ENCODE measurements around the gene GALNT4. TPM values are rescaled to one million over a fixed set of nuclear protein-coding genes. Genes with fewer than 3 reads are reported as not detected.

The GALNT4 gene
- total and polyA plus RNA-seq, 2 of the 13 experiments (the other 11 are each of a cell fraction or from before 2014, with no cell fraction given): 4.9 to 6.8 TPM

- 0 out of 2 replicates have a peak, but pooled peaks have one; percentile 14 for TF ChIP-seq HOMEZ (CRISPR knock-in tag; IDR thresholded peaks at IDR 0.05; ENCODE audit: low read depth)
- TF ChIP-seq CTCF (CRISPR knock-in tag; IDR thresholded peaks at IDR 0.05): peak; percentile 83
- TF ChIP-seq HOXA3 (CRISPR knock-in tag; IDR thresholded peaks at IDR 0.05): peak; percentile 44; the same call in 1 of the 2 replicates
- TF ChIP-seq SKIL (CRISPR knock-in tag; IDR thresholded peaks at IDR 0.05; ENCODE audit: borderline replicate concordance): no peak
- 0 out of 2 replicates have a peak, but pooled peaks have one; percentile 37 for TF ChIP-seq ZBTB7B (CRISPR knock-in tag; IDR thresholded peaks at IDR 0.05)
- no peak for TF ChIP-seq ZFYVE20 (CRISPR knock-in tag; IDR thresholded peaks at IDR 0.05; ENCODE audit: borderline replicate concordance, low read depth)
- 0 out of 2 replicates have a peak, but pooled peaks have one; percentile 51 for TF ChIP-seq ZNF350 (CRISPR knock-in tag; IDR thresholded peaks at IDR 0.05; ENCODE audit: borderline replicate concordance, low read depth)
- no peak for TF ChIP-seq ZNF713 (CRISPR knock-in tag; IDR thresholded peaks at IDR 0.05)
- peak; percentile 45; the same call in 1 of the 2 replicates for TF ChIP-seq THAP11 (CRISPR knock-in tag; IDR thresholded peaks at IDR 0.05)
- TF ChIP-seq ZFY (CRISPR knock-in tag; IDR thresholded peaks at IDR 0.05): peak; percentile 48
- no peak for TF ChIP-seq HCFC1 (IDR thresholded peaks at IDR 0.05; ENCODE audit: low read depth, low read length)
- no peak; the same call in 1 of the 2 replicates for TF ChIP-seq ZNF33B (CRISPR knock-in tag; IDR thresholded peaks at IDR 0.05)
- 0 out of 2 replicates have a peak, but pooled peaks have one; percentile 13 for TF ChIP-seq FOSL2 (CRISPR knock-in tag; IDR thresholded peaks at IDR 0.05)
- TF ChIP-seq ZHX1 (CRISPR knock-in tag; IDR thresholded peaks at IDR 0.05; ENCODE audit: low read depth): no peak
- TF ChIP-seq ZNF331 (CRISPR knock-in tag; IDR thresholded peaks at IDR 0.05): peak; percentile 46; the same call in 1 of the 2 replicates
- peak; percentile 83 for TF ChIP-seq POLR2AphosphoS5 (IDR thresholded peaks at IDR 0.05; ENCODE audit: low read depth, low read length)
- peak; percentile 76 for TF ChIP-seq ELF3 (CRISPR knock-in tag; IDR thresholded peaks at IDR 0.05)
- peak; percentile 42; the same call in 1 of the 2 replicates for TF ChIP-seq MIXL1 (CRISPR knock-in tag; IDR thresholded peaks at IDR 0.05)
- TF ChIP-seq DBP (CRISPR knock-in tag; IDR thresholded peaks at IDR 0.05; ENCODE audit: not compliant biosample characterization): no peak
- no peak for TF ChIP-seq BCL6 (CRISPR knock-in tag; IDR thresholded peaks at IDR 0.05)
Observed at GRCh38 chr12:89524541-89525304, at the start of gene GALNT4 (continued).
